ENCODE measurements around the gene PCSK4.
A peak's percentile ranks its signal among the peaks of the same experiment; 100 is the strongest.
"Not testable (repeated sequence)": the region's sequence is repeated elsewhere in the genome, so short reads cannot be mapped to it uniquely, and the experiment has no call there.

PCSK4 gene

GRCh38 chr19:1487576-1488281 lies 2.4 kb downstream of the PCSK4 start:
- no peak for DNase-seq (ENCODE audit: low read depth, low spot score)

GRCh38 chr19:1486720-1487575 lies 3.2 kb downstream of the PCSK4 start:
- DNase-seq (ENCODE audit: low read depth, low spot score) = no peak

- DNase-seq (ENCODE audit: low read depth, low spot score) = no peak
These were observed 6.1 kb downstream of the PCSK4 start for GRCh38 chr19:1483979-1484428.

- no peak for DNase-seq (ENCODE audit: low read depth, low spot score)
These were observed 6.8 kb downstream of the PCSK4 start for GRCh38 chr19:1483131-1483978.

GRCh38 chr19:1482361-1483130 lies 7.6 kb downstream of the PCSK4 start:
- no peak for DNase-seq (ENCODE audit: low read depth, low spot score)

GRCh38 chr19:1481893-1482360 lies 8.2 kb downstream of the PCSK4 start:
- no peak for DNase-seq (ENCODE audit: low read depth, low spot score)

- no peak for DNase-seq (ENCODE audit: low read depth, low spot score)
These were observed 8.8 kb downstream of the PCSK4 start for GRCh38 chr19:1481224-1481892.

GRCh38 chr19:1478934-1479707 lies 11.0 kb downstream of the PCSK4 start, which contains the start of gene C19orf25:
Gene C19orf25 (minus strand): TSS chr19:1479215. CDS start chr19:1478903, 312 bp downstream.
- peak; percentile 87 for DNase-seq (ENCODE audit: low read depth, low spot score)

- DNase-seq (ENCODE audit: low read depth, low spot score) = not testable (repeated sequence)
These were observed 13.1 kb downstream of the PCSK4 start for GRCh38 chr19:1477056-1477455.

- no peak for DNase-seq (ENCODE audit: low read depth, low spot score)
These were observed 14.3 kb downstream of the PCSK4 start for GRCh38 chr19:1475751-1476437.

- no peak for DNase-seq (ENCODE audit: low read depth, low spot score)
These were observed 15.3 kb downstream of the PCSK4 start for GRCh38 chr19:1474765-1475351.

GRCh38 chr19:1474011-1474764 lies 16.0 kb downstream of the PCSK4 start:
- no peak for DNase-seq (ENCODE audit: low read depth, low spot score)

- no peak for DNase-seq (ENCODE audit: low read depth, low spot score)
These were observed 16.9 kb downstream of the PCSK4 start for GRCh38 chr19:1473085-1473851.

GRCh38 chr19:1472231-1473084 lies 17.7 kb downstream of the PCSK4 start:
- DNase-seq (ENCODE audit: low read depth, low spot score) = no peak

GRCh38 chr19:1471515-1472160 lies 18.5 kb downstream of the PCSK4 start:
- DNase-seq (ENCODE audit: low read depth, low spot score) = no peak
